ENCODE data around the gene TGIF1.

The TGIF1 gene

DNA sequence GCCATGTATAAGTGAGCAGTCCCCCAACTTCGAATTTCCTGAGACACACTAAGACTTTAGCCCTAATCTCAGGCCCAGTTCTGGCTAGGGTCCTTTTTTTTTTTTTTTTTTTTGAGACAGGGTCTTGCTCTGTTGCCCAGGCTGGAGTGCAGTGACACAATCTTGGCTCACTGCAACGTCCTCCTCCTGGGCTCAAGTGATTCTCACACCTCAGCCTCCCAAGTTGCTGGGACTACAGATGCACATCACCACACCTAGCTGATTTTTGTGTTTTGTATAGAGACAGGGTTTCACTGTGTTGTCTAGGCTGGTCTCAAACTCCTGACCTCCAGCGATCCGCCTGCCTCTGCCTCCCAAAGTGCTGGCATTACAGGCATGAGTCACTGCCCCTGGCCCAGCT, 23.9 kb upstream of the TGIF1 start:
- no peak for DNase-seq (ENCODE audit: low read depth)
- H3K4me3 ChIP-seq (ENCODE audit: low read depth, low read length) = no peak overlapping the region

DNA sequence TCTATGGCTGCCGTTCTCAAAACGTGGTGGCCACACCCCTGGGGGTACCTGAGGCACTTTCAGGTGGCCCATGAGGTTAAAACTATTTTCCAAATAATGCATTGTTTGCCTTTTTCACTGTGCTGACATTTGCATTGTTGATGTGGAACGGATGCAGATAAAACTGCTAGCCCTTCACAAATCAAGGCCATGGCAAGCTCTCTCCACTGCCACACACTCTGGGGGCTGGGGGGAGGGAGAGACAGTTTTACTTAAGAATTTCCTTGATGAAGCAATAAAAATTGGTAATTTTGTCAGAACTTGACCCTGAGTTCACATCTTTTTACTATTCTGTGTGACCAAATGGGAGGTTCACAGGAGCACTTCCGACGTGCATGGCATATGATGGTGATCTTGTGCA, 22.0 kb upstream of the TGIF1 start:
- no peak for DNase-seq (ENCODE audit: low read depth)
- no peak overlapping the region for H3K4me3 ChIP-seq (ENCODE audit: low read depth, low read length)

DNA sequence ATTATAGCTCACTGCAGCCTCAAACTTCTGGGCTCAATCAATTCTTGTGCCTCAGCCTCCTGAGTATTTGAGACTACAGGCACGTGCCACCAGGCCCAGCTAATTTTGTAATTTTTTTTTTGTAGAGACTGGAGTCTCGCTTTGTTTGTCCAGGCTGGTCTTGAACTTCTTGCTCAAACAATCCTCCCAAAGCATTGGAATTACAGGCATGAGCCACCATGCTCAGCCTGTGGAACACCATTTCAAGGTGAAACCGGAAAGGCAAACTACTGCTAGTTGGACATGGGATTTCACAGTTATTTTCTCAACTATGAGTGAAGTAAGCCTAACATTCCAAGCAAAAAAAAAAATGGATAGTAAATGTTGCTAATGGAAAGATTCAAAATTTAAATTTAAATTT, 20.9 kb upstream of the TGIF1 start:
- no peak for DNase-seq (ENCODE audit: low read depth)
- H3K4me3 ChIP-seq (ENCODE audit: low read depth, low read length) = no peak overlapping the region

DNA sequence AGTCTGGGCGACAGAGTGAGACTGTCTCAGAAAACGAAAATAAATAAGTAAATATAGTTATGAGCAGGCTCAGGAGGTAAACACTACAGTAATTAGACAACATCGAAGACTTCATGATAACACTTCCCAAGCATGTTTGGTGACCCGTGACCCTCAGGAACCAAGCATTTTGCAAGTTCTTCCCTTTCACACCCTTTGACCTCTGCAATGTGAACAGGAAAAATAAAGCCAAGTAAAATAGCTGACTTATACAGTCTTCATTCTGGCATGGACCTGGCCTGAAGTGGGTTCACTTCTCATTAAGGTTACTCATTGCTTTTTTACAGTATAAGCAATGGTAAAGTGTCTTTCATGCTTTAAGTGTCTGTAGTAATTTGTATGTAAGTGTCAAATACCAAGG, 15.3 kb upstream of the TGIF1 start:
- H3K4me3 ChIP-seq (ENCODE audit: low read depth, low read length) = no peak overlapping the region
- no peak for DNase-seq (ENCODE audit: low read depth)

DNA sequence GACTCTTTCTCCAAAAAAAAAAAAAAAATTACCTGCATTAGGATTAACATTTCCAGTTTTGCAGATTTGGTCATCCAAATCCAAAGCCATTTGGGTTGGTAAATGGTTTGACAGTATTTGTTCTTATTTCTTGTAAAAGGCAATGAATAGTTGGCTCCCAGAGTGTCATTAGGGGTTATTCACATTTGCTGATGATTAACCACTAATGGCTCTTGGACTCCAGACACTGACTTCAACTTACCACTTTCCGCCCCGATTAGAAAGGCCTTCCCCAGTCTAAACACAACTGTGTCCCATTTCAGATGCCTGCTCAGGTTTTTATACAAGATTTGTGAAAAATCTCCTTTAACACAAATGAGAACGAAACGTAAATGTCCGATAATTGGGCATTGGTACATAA, 9.6 kb upstream of the TGIF1 start:
- DNase-seq (ENCODE audit: low read depth) = no peak
- H3K4me3 ChIP-seq (ENCODE audit: low read depth, low read length) = no peak overlapping the region

DNA sequence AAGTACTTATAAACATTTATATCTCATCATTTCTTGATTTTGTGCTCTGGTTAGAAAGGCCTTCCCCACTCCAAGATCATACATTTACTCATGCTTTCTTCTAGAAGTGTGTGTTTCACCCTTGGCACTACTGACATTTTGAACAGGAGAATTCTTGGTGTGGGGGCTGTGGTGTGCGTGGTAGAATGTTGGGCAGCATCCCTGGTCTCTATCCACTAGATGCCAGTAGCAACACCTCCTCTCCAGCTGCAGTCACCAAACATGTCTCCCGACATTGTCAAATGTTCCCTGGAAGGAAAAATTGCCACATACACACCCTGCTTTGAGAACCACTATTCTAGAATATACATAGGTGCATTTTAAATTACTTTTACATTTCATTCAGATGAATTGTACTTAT, 8.7 kb upstream of the TGIF1 start:
- DNase-seq (ENCODE audit: low read depth) = no peak
- H3K4me3 ChIP-seq (ENCODE audit: low read depth, low read length) = no peak overlapping the region

DNA sequence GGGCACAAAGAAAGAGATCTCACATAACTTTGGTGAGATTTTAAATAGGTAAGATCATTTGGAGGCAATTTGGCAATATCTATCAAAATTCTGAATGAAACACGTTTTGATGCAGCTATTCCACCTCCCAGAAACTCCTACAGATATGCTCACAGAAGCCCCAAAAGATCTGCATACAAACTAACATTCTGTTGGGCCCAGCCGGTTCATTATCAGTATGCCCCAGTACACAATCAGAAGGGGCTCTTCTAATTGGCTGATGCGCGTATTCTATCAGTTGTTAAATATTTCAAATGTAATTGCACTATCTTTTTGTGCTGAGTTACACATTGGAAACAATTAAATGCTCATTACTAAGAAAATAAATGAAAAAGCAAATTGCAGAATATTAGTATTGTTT, 7.1 kb upstream of the TGIF1 start:
- H3K4me3 ChIP-seq (ENCODE audit: low read depth, low read length) = no peak overlapping the region

DNA sequence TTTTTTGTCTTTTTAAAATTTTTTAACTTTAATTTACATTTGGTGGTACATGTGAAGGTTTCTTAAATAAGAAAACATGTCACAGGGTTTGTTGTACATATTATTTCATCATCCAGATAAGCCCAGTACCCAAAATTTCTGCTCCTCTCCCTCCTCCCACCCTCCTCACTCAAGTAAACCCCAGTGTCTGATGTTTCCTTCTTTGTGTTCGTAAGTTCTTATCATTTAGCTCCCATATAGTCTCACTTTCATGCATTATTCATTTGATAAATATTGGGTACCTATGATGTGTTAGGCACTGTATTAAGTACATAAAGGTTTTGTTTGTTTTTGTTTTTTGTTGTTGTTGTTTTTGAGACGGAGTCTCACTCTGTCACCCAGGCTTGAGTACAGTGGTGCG, 5.7 kb upstream of the TGIF1 start:
- no peak for DNase-seq (ENCODE audit: low read depth)
- H3K4me3 ChIP-seq (ENCODE audit: low read depth, low read length) = no peak overlapping the region

More for the DNA sequence above, 7.1 kb upstream of the TGIF1 start:
- DNase-seq (ENCODE audit: low read depth) = no peak

DNA sequence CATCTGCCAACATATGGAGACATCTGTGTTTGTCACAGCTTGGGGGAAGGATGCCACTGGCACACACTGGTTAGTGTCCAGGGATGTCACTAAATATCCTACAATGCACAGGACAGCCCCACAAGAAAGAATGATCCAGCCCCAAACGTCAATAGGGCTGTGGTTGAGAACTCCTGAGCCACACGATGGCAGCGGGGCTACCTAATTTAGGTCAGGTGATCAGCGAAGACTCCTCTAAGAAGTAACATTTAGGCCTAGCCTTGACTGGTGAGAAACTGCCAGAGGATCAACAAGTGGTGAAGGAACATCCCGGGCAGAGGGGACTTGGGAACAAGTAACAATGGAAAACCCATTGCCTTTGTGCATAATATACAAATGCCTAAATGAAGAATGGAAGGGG, 5.0 kb upstream of the TGIF1 start:
- no peak for DNase-seq (ENCODE audit: low read depth)
- no peak overlapping the region for H3K4me3 ChIP-seq (ENCODE audit: low read depth, low read length)

DNA sequence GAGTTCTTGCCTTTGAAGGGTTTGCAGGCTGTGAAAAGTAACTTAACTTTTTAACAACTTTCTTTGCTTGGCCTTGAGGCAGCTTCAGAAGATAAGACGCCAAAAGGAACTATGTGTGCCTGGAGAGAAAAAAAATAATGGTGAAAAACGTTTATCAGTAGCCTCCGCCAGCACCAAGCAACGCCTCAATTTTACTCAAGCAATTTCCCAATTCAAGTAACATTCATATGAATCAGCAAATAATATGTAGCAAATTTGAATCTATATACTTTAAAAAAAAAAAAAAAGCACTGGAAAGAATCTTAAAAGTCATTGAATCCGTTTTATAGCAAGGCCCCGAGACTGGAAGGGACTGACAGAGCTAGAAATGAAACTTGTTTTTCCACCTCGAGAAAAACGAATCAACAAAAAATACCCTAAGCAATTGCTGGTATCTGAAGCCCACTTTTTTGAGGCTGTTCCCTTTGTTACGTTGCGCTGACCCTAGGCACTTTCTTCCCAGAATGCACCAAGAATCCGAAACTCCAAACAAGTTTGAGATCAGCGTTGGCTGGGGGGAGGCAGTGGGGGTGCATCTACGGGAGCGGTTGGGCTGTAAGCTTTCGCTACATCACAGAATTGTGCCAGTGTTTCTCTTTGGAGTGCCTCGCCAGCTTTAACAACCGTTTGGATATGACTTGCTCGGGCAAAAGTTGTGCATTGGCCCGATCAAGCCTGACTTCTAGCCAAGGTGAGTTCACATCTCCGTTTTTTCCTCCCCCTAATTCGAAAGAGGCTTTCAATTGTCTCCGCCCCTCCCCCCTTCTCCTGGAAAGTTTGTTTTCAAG, 2.7 kb upstream of the TGIF1 start:
- peak overlapping the region; percentile 97 for H3K4me3 ChIP-seq (ENCODE audit: low read depth, low read length)
- no peak for DNase-seq (ENCODE audit: low read depth)

DNA sequence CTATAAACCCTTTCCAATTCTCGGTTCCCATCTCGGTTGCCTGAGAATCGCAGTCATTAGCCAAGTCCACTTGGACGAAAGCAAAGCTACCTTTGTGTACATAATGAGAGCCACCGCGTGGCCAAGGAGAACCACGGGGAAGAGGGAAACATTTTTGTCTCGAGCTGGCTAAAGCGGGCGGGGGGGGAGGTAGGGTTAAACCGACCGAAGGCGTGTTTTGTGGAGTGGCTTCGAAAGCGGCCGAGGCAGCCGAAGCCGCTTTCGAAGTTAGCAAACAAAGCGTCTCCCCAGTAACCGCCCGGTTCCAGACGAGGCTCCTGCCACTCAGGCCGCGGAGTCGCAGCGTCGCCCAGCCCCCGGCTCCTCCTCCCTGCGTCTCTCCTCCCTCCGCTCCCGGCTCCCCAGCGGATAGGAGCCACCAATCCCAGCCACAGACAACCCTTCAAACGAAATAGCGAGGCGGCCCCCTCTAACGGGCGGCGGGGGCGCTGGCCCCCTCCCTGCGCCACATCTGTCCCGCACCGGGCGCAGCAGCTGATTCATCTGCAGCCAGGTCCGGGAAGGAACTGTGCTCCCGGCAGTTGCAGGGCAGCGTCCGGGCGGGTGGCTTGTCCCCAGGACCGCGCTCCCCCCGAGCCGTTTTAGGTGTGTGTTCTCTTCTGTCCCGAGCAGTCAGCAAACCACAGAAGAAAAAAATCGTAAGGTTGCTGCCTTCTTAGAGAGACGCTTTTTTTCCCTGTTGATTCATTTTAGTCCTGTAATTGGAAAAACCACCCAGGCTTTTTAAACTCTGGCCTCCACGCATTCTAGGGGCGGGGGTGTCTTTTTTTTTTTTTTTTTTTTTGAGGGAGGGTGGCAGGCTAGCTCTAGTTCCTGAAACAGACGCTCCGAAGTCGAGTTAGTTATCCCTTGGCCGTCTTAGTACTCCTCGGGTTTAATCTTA, 1.8 kb upstream of the TGIF1 start:
- peak overlapping the region; percentile 97 for H3K4me3 ChIP-seq (ENCODE audit: low read depth, low read length)
- peak; percentile 94 for DNase-seq (ENCODE audit: low read depth)

DNA sequence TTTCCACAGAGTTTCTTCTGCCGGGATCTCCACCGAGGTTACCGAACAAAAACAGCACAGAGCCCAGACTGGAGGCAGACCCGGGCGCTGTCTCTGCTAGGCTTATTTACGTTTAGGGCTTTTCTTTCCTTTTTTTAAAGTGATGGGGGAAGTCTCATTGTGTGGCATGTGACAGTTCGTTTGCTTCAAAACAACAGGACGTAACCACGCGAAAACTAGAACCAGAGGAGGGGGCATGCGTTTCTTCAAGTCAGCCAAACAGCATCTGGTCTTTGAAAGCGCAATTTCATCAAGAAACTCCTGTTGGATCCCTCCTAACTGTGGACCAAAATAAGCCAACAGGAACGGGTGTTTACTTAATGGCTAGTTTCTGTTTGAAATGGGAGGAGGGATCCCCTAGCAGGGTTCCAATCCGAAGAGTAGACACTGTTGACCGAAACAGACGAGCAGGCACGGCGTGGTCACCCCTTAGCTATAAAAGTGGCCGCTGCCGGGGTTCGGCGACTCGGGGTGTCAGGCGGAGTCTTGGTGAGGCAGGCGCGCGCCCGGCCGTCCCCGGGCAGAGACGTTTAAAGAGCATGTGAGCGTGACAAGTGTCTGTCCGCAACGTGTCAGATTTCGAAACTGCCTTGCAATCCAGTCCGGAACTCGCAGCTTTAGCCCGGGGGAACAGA, 997 bp upstream of the TGIF1 start:
- H3K4me3 ChIP-seq (ENCODE audit: low read depth, low read length) = peak overlapping the region; percentile 97
- DNase-seq (ENCODE audit: low read depth) = peak; percentile 89

DNA sequence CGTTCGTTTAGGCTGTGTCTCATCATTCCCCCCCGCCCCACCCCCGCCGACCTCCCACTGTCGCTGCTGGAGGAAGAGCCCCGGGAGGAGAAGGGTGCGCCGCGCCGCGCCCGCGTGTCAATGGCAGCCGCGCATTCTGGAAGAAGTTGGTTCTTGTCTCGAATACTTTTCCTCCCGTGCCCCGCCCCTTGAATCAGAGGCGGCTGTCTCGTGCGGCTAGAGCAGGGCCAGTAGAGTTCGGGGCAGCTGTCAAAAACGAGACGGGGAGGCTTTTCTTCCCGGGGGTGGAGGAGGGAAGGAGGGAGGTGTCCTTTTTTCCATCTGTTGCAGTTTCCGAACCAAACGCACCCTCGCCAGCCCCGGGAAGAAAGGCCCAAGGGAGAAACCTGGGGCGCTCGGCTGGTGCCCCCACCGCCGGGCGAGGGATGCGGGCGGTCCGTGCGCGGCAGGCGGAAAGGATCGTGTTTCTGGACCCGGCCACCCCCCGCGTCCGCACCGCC, 410 bp upstream of the TGIF1 start:
- peak overlapping the region; percentile 97 for H3K4me3 ChIP-seq (ENCODE audit: low read depth, low read length)
- no peak for DNase-seq (ENCODE audit: low read depth)

DNA sequence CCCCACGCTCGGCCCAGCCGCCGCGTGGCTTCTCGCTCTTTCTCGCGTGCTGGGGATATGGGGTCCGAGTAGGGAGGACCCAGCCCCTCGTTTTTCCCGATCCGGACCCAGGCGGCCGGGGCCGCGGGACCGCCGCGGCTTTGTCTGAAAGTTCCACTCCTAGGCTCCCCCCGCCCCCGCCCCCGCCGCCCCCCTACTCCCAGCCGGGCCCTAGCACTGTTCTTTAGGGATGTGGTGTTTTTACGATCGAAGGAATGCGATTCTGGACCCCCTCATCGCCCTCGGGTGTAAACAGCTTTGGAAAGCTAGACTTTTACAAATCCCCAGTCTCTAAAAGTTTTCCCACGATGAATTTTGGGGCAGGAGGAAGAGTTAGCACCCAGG, 819 bp downstream of the TGIF1 start:
- peak overlapping the region; percentile 97 for H3K4me3 ChIP-seq (ENCODE audit: low read depth, low read length)
- DNase-seq (ENCODE audit: low read depth) = no peak

DNA sequence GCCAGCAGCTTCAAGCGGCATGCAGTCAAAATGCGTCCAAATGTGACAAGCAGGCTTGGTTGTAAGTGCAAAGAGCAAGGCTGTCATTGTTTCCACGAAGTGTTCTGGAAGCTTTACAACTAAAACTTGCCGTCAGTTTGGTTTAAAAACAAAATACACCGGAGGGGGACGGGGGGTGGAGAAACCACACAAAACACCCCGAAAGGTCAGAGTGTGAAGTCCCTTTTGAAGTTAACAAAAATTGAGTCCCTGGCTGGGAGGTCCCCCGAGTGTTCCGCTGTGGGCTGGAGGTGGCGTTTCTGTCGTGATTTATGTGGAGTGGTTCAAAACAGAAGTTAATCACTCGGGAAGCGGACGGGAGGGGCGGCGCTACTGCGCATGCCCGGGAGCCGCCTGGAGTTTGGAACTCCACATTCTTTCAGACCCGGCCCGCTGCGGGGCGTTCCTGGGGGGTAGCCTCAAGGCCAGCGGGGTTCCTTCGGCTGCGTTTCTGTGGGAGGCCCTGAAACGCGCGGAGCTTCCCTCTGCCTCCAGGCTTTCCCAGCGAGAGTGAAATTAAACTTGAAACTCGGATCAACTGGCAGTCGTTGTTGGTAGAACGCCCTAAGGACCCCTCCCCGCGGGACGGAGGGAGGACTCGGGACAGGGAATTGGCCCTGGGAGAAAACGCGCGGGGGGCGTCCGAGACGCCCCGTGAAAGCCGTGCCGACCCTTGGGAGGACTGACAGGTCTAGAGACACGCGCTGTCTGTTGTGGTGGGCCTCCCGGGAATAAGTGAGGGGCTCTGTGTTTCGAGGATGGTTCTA, 1.4 kb downstream of the TGIF1 start:
- H3K4me3 ChIP-seq (ENCODE audit: low read depth, low read length) = peak overlapping the region; percentile 97
- no peak for DNase-seq (ENCODE audit: low read depth)

DNA sequence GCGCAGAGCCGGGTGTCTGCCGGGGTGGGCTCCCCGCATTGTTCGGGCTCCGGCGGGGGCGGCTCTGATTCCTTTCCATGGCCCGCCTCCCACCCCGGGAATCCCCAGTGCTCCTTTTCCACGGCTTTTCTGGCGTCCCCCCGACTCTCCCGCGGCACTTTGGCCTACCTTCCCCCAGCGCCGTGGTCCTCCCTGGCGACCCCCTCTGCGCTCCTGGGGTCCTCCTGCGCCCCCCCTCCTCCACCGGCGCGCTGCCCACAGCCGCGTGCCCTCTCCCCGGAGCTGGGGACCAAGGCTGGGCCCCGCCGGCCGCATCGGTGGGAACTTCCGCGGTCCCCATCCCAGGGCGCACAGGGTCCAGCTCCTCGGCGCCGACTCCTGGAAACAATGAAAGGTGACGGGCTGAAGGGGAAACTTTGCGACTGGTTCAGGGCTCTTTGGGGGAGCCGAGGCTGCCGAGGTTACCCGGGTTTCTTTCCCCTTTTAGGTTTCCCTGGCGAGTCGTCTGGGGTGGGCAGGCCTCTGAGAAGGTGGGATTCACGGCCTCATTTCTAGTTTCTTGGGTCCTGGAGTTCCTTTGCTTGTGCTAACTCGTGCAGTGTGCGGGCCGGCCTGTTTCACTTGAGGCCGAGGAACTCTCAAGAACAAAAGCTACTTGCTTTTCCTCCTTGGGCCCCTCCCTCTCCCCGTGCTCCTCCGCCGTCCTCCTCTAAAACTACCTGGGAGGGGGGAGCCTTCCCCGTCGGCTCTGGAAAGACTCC, 2.2 kb downstream of the TGIF1 start:
- peak overlapping the region; percentile 97 for H3K4me3 ChIP-seq (ENCODE audit: low read depth, low read length)
- DNase-seq (ENCODE audit: low read depth) = no peak

DNA sequence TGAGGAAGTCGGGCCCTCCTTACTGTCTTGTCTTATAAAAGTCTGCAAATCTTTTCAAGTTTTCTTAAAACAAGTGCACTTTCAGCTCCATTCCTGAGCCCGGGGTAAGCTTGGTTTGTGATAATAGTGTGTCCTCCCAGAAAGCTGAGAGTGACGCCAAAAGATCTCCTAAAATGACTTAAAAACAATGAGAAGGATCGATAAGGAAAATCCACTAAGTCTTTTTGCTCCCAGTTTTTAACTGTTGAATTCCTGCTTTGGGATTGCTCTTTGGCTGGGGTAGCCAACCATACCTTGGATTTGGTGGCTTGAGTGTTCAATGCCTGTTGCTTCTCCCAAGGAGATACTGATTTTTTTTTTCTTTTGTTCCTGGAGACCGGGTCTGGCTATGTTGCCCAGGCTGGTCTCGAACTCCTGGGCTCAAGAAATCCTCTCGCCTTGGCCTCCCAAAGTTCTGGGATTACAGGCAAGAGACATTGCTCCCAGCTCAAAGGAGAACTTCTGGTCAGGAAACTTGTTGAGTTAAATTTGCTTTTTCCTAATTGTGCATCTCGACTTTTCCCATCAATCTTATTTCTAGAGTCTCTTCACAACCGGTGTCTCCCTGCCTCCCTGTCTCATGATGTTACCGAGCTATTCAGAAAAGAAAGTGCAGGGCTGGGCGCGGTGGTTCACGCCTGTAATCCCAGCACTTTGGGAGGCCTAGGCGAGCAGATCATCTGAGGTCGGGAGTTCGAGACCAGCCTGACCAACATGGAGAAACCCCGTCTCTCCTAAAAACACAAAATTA, 3.0 kb downstream of the TGIF1 start:
- peak overlapping the region; percentile 97 for H3K4me3 ChIP-seq (ENCODE audit: low read depth, low read length)
- DNase-seq (ENCODE audit: low read depth) = no peak
